ENCODE data around the gene SEZ6L.

The SEZ6L gene

GRCh38 chr22:26245001-26245400, 75.7 kb downstream of the SEZ6L start:
- no peak for TF ChIP-seq REST (IDR thresholded peaks at IDR 0.05; ENCODE audit: low read depth)
- TF ChIP-seq FOXM1 (IDR thresholded peaks at IDR 0.05; ENCODE audit: borderline replicate concordance, low read depth), result no peak
- TF ChIP-seq YY1 (IDR thresholded peaks at IDR 0.05; ENCODE audit: low read depth), result no peak
- TF ChIP-seq TCF12 (IDR thresholded peaks at IDR 0.05; ENCODE audit: low read depth), result no peak
- TF ChIP-seq EP300 (IDR thresholded peaks at IDR 0.05; ENCODE audit: borderline replicate concordance), result no peak
- TF ChIP-seq CEBPB (IDR thresholded peaks at IDR 0.05), result no peak
- TF ChIP-seq NFIC (IDR thresholded peaks at IDR 0.05), result no peak
- no peak for TF ChIP-seq EGR1 (IDR thresholded peaks at IDR 0.05)
- no peak for TF ChIP-seq USF1 (IDR thresholded peaks at IDR 0.05)
- no peak for TF ChIP-seq CREB1 (IDR thresholded peaks at IDR 0.05; ENCODE audit: low read depth)
- no peak for TF ChIP-seq TAF1 (IDR thresholded peaks at IDR 0.05; ENCODE audit: low read depth)
- TF ChIP-seq RAD21 (IDR thresholded peaks at IDR 0.05; ENCODE audit: low read depth), result no peak
- TF ChIP-seq ZBTB7A (IDR thresholded peaks at IDR 0.05; ENCODE audit: low read depth), result no peak
- no peak for TF ChIP-seq TEAD4 (IDR thresholded peaks at IDR 0.05)

- TF ChIP-seq EP300 (IDR thresholded peaks at IDR 0.05; ENCODE audit: borderline replicate concordance) (no peak), TAF1 (IDR thresholded peaks at IDR 0.05; ENCODE audit: low read depth) (no peak), MAX (IDR thresholded peaks at IDR 0.05) (no peak), FOXM1 (IDR thresholded peaks at IDR 0.05; ENCODE audit: borderline replicate concordance, low read depth) (no peak), EGR1 (IDR thresholded peaks at IDR 0.05) (no peak), TEAD4 (IDR thresholded peaks at IDR 0.05) (no peak), ZBTB7A (IDR thresholded peaks at IDR 0.05; ENCODE audit: low read depth) (no peak), REST (IDR thresholded peaks at IDR 0.05; ENCODE audit: low read depth) (no peak), NFIC (IDR thresholded peaks at IDR 0.05) (no peak), USF1 (IDR thresholded peaks at IDR 0.05) (no peak), RAD21 (IDR thresholded peaks at IDR 0.05; ENCODE audit: low read depth) (no peak), TCF12 (IDR thresholded peaks at IDR 0.05; ENCODE audit: low read depth) (no peak), YY1 (IDR thresholded peaks at IDR 0.05; ENCODE audit: low read depth) (no peak), CEBPB (IDR thresholded peaks at IDR 0.05) (no peak), CREB1 (IDR thresholded peaks at IDR 0.05; ENCODE audit: low read depth) (no peak)
Observed at GRCh38 chr22:26246552-26246951, 77.3 kb downstream of the SEZ6L start.

- no peak for TF ChIP-seq EGR1 (IDR thresholded peaks at IDR 0.05)
- no peak for TF ChIP-seq CEBPB (IDR thresholded peaks at IDR 0.05)
- TF ChIP-seq TAF1 (IDR thresholded peaks at IDR 0.05; ENCODE audit: low read depth), result no peak
- no peak for TF ChIP-seq EP300 (IDR thresholded peaks at IDR 0.05; ENCODE audit: borderline replicate concordance)
- TF ChIP-seq TEAD4 (IDR thresholded peaks at IDR 0.05), result no peak
- TF ChIP-seq RAD21 (IDR thresholded peaks at IDR 0.05; ENCODE audit: low read depth), result no peak
- no peak for TF ChIP-seq FOXM1 (IDR thresholded peaks at IDR 0.05; ENCODE audit: borderline replicate concordance, low read depth)
- no peak for TF ChIP-seq TCF12 (IDR thresholded peaks at IDR 0.05; ENCODE audit: low read depth)
Observed at GRCh38 chr22:26251869-26252268, 82.6 kb downstream of the SEZ6L start.

GRCh38 chr22:26259510-26259909, 90.2 kb downstream of the SEZ6L start:
- TF ChIP-seq MAX (IDR thresholded peaks at IDR 0.05) (peak; percentile 77), CREB1 (IDR thresholded peaks at IDR 0.05; ENCODE audit: low read depth) (no peak), TEAD4 (IDR thresholded peaks at IDR 0.05) (peak; percentile 40; the same call in 1 of the 2 replicates), USF1 (IDR thresholded peaks at IDR 0.05) (peak; percentile 37; the same call in 1 of the 2 replicates), REST (IDR thresholded peaks at IDR 0.05; ENCODE audit: low read depth) (peak; percentile 95), EP300 (IDR thresholded peaks at IDR 0.05; ENCODE audit: borderline replicate concordance) (no peak), TCF12 (IDR thresholded peaks at IDR 0.05; ENCODE audit: low read depth) (no peak)
